Measurements from ENCODE around the gene CMSS1.
"Not testable (repeated sequence)": the region's sequence is repeated elsewhere in the genome, so short reads cannot be mapped to it uniquely, and the experiment has no call there.

CMSS1 gene

GRCh38 chr3:100046986-100047385, 229.3 kb downstream of the CMSS1 start:
- TF ChIP-seq, protein P1, sequence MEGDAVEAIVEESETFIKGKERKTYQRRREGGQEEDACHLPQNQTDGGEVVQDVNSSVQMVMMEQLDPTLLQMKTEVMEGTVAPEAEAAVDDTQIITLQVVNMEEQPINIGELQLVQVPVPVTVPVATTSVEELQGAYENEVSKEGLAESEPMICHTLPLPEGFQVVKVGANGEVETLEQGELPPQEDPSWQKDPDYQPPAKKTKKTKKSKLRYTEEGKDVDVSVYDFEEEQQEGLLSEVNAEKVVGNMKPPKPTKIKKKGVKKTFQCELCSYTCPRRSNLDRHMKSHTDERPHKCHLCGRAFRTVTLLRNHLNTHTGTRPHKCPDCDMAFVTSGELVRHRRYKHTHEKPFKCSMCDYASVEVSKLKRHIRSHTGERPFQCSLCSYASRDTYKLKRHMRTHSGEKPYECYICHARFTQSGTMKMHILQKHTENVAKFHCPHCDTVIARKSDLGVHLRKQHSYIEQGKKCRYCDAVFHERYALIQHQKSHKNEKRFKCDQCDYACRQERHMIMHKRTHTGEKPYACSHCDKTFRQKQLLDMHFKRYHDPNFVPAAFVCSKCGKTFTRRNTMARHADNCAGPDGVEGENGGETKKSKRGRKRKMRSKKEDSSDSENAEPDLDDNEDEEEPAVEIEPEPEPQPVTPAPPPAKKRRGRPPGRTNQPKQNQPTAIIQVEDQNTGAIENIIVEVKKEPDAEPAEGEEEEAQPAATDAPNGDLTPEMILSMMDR (IDR thresholded peaks at IDR 0.05; ENCODE audit: insufficient read depth, low read depth, low read length, missing control alignments): no peak
- H3K4me3 ChIP-seq (ENCODE audit: low read length): no peak overlapping the region
- no peak for DNase-seq (ENCODE audit: low read depth)

DNA sequence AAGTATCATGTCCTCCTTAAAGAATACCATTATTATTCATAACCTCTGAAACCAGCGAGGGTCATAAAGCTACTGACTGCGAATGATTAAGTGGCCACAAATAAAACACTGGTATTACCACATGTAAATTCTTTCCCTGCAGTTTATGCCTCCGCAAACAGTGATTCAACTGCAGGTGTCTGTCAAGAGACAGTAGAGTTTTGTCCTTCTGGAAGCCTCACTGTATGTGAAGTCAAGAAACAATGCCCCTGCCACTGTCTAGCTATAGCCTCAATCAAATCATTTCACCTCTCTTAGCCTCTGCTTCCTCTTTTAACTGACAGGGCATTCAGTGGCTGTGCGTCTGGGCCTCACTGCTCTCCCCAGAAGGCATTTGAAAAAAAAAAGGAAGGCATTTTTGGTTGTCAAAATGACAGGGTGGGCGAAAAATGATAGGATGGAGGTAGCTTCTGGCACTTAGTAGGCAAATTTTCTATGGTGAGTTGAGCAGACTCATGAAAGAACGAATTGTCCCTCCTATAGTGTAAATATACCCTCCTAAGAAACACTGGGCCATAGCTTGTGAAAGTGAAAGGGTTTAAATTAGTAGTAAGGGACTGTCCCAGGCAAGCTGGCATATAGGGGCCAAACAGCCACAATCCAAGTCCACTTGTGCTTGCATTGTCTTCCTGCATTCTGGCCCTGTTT, 229.9 kb downstream of the CMSS1 start:
- peak; percentile 92 for DNase-seq (ENCODE audit: low read depth)
- H3K4me3 ChIP-seq (ENCODE audit: low read length): no peak overlapping the region
- TF ChIP-seq, protein P1 (IDR thresholded peaks at IDR 0.05; ENCODE audit: insufficient read depth, low read depth, low read length, missing control alignments): no peak

DNA sequence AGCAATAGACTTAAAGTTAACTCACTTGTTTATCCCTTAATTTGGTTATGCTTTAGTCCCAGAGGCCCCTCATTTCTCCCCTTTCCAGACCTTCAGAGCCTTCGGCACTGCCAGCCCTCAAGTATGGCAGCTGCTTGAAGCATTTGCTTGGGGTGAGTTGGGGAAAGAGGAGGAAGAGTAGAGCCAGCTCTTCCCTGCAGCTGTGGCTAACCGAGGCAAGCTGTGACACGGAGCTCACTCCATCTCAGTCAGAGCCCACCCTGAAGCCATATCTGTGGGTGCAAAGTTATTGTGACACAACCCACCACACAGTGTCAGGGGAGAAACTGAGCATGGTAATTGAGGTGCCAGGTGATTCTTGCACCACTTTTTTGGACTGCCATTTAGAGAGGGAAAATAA, 230.6 kb downstream of the CMSS1 start:
- no peak overlapping the region for H3K4me3 ChIP-seq (ENCODE audit: low read length)
- peak; percentile 28 for DNase-seq (ENCODE audit: low read depth)
- TF ChIP-seq, protein P1 (IDR thresholded peaks at IDR 0.05; ENCODE audit: insufficient read depth, low read depth, low read length, missing control alignments): no peak

DNA sequence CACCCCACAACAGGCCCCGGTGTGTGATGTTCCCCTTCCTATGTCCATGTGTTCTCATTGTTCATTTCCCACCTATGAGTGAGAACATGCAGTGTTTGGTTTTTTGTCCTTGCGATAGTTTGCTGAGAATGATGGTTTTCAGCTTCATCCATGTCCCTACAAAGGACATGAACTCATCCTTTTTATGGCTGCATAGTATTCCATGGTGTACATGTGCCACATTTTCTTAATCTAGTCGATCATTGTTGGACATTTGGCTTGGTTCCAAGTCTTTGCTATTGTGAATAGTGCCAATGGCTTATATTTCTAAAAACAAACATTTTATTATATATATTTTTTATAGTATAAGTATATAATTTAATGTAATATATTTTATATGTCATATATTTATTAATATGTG, 233.9 kb downstream of the CMSS1 start:
- not testable (repeated sequence) for DNase-seq (ENCODE audit: low read depth); H3K4me3 ChIP-seq (ENCODE audit: low read length)

- TF ChIP-seq, protein P1 (IDR thresholded peaks at IDR 0.05; ENCODE audit: insufficient read depth, low read depth, low read length, missing control alignments): no peak
- no peak overlapping the region for H3K4me3 ChIP-seq (ENCODE audit: low read length)
- no peak for DNase-seq (ENCODE audit: low read depth)
Measured at GRCh38 chr3:100053951-100054620, 236.4 kb downstream of the CMSS1 start.

- TF ChIP-seq, protein P1 (IDR thresholded peaks at IDR 0.05; ENCODE audit: insufficient read depth, low read depth, low read length, missing control alignments): peak; percentile 22
- H3K4me3 ChIP-seq (ENCODE audit: low read length): no peak overlapping the region
- DNase-seq (ENCODE audit: low read depth): peak; percentile 57
Measured at GRCh38 chr3:100057716-100058575, 240.3 kb downstream of the CMSS1 start.

DNA sequence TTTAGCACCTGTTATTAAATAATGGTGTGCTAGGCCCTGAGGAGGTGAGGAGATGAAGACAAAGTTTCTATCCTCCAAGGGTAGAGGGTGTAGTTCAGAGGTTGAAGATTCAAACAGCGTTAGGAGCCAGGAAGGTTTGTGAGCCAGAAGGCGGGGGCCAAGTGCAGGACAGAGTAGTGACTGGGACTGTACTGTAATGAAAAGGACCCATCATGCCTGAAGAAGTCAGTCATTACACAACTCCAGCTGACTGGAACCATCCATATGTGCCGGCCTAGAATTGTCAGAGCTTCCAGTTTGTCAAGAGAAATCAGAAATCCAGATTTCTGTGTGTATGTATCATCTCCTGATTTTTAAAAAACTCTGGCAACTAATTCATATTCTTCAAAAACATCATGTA, 241.8 kb downstream of the CMSS1 start:
- TF ChIP-seq, protein P1 (IDR thresholded peaks at IDR 0.05; ENCODE audit: insufficient read depth, low read depth, low read length, missing control alignments): no peak
- no peak overlapping the region for H3K4me3 ChIP-seq (ENCODE audit: low read length)
- DNase-seq (ENCODE audit: low read depth): no peak

All from epithelial cell of esophagus (primary cell).